ENCODE measurements around the gene HOXA3.

GRCh38 chr7:27119412-27119911, 32.9 kb downstream of the HOXA3 start:
- TF ChIP-seq, protein P1, sequence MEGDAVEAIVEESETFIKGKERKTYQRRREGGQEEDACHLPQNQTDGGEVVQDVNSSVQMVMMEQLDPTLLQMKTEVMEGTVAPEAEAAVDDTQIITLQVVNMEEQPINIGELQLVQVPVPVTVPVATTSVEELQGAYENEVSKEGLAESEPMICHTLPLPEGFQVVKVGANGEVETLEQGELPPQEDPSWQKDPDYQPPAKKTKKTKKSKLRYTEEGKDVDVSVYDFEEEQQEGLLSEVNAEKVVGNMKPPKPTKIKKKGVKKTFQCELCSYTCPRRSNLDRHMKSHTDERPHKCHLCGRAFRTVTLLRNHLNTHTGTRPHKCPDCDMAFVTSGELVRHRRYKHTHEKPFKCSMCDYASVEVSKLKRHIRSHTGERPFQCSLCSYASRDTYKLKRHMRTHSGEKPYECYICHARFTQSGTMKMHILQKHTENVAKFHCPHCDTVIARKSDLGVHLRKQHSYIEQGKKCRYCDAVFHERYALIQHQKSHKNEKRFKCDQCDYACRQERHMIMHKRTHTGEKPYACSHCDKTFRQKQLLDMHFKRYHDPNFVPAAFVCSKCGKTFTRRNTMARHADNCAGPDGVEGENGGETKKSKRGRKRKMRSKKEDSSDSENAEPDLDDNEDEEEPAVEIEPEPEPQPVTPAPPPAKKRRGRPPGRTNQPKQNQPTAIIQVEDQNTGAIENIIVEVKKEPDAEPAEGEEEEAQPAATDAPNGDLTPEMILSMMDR (IDR thresholded peaks at IDR 0.05 in 8 of 11, conservative IDR thresholded peaks at IDR 0.05 in 3 of 11), result no peak
- no peak for TF ChIP-seq POLR2AphosphoS5 (IDR thresholded peaks at IDR 0.05)
- TF ChIP-seq POLR2A (IDR thresholded peaks at IDR 0.05), result no peak

All from spleen (tissue), 7 donors.